GM19372 (cell line): ENCODE data around the gene TNFRSF19.

Experiments
- ATAC-seq: cut with Tn5 transposase; IDR thresholded peaks from one replicate; pipeline ENCODE4 v1.9.1; 2021; ENCODE audit warnings: mild to moderate bottlenecking, low read depth, moderate library complexity; ENCODE audit not compliant: unreplicated experiment

The TNFRSF19 gene

GRCh38 chr13:23679220-23679619 lies 109.0 kb downstream of the TNFRSF19 start:
- no peak for ATAC-seq

DNA sequence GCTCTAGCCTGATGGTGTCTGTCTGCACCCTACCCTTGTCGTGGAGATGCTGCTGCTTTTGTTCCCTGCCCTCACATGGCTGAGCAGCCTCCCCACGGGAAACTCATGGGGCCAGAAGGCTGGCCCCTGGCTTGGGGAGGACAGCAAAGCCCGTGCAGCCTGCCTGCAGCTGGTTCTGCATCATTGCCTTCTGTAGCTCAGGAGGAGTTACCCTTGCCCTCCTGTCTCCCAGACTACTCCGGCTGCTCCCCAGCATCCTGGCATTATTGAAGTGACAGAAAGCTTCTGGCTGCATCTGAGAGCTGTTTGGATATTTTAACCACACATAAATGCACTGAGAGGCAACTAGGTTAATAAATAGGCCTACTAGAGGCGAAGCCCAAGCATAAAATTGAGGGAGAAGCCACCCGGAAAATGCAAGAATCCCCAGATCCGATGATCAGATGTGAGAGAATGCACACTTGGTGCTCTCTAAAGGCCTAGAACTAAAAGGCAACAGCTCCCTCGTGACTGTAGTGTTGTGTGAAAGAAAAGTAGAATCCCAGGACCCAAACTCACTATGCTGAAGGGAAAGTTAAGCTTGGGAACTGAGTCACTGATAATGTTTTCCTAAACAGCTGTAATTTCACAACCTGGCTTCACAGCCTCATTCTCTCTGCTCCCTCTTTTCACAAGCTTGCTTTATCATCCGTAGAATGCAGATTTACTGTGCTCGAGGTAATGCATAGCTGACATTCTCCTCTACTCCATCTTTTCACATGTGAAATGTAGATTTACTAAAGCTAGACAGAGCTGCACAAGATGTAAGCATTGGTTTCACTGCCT lies 110.8 kb downstream of the TNFRSF19 start:
- ATAC-seq = no peak

DNA sequence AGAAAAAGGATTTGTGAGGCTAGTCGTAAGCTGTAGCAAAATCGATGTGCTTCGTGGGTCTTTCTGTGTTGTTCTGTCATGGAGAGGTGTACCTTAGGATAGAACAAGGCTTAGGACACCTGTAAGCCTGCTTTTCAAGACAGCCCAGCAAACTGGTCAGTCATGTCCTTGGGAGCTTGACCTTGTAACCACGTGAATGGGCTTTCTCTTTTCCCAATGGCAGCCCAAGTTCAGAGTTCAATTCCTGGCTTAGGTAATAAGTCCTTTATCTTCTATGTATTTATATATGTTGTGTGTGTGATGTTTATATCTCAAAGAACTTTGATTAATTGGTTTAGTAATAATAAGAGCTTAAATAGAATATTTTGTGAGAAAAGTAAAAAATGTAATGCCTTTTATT lies 112.9 kb downstream of the TNFRSF19 start:
- ATAC-seq = no peak

GRCh38 chr13:23684647-23685046 lies 114.4 kb downstream of the TNFRSF19 start:
- no peak for ATAC-seq

DNA sequence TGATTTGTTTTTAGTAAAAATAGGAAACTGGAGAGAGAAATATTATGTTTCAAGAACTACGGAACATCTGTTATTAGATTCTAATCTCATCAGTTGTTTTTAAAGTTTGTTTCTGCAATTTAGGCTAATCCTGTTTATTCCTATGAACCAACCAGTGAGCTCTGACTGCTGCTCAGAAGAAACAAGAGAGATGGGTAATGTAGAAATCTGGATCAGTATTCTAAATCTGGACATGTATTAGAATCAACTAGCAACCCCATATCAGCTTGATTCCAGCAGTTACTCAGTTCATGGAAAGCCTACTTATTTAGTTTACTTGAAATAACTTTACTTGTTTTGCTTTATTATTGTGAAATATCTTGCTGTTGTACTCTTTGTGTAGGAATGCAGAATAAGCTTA lies 115.2 kb downstream of the TNFRSF19 start:
- no peak for ATAC-seq

DNA sequence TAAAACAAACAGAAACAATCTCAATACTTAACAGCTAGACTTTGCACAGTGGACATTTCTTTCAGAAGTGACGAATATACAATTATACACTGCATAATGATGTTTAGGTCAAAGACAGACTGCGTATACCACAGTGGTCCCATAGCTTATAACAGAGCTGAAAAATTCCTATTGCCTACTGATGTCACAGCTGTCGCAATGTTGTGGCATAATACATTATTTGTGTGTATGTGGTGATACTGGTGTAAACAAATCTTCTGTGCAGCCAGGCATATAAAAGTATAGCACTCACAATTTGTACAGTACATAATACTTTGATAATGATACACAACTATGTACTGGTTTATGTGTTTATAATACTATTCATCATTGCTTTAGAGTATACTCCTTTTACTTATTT lies 116.7 kb downstream of the TNFRSF19 start:
- ATAC-seq = no peak

DNA sequence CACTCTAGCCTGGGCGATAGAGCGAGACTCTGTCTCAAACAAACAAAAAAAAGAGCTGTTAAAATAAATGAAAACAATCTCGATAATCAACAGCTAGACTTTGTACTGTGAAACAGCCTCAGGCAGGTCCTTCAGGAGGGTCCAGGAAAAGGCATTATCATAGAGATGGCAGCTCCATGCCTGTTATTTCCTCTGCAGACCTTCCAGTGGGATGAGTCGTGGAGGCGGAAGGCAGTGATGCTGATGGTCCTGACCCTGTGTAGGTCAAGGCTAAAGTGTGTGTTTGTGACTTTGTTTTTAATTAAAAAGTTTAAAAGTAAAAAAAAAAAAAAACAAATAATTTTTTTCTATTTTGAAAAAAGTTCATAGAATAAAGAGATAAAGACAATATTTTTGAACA lies 117.4 kb downstream of the TNFRSF19 start:
- ATAC-seq = no peak

DNA sequence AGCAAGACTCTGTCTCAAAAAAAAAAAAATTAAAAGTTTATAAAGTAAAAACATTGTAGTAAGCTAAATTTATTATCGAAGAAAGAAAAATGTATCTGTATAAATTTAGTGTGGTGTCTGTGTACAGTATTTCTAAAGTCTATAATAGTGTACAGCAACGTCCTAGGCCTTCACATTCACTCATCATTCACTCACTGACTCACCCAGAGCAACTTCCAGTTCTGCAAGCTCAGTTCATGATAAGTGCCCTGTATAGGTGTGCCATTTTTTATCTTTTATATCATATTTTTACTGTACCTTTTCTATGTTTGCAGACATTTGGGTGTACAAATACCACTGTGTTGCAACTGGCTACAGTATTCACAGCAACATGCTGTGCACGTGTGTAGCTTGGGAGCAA lies 118.1 kb downstream of the TNFRSF19 start:
- ATAC-seq = no peak

DNA sequence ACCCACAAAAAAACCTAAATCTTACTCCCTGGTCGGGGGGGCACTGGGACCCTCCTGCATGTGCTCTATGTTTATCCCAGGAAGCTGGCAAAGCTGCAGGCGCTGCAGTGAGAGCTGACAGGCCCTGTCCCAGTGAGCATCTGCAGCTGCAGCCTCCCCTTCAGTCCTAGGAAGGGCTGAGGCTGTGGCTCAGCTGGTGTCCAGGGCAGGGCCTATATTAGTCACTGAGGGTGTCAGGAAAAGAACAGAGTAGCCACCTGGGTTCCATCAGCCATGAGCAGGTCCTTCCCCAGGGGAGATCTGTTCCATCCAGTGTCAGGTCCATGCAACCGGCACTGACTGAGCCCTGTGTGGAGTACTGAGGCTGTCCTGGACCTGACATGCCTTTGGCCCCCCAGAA lies 120.5 kb downstream of the TNFRSF19 start:
- no peak for ATAC-seq

- no peak for ATAC-seq
These were observed 122.6 kb downstream of the TNFRSF19 start for GRCh38 chr13:23692816-23693215.

DNA sequence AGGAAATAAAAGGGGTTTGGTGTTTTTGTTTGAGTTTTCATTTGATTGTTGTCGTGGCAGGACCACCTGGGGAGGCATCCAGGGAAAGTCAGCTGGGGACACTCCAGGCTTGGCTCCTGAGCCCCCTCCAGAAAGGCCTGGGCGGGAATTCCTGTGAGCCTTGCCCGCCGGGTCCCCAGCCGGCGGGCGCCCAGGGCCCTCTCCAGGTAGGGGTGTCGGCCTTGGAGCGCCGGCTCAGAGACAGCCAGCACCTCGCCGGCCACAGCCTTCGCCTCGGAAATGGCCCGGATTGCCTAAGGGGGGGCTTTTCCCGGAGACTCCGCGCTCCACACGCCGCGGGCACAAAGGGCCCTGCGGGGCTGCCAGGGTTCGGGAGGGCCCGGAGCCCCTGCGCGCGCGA lies 125.0 kb downstream of the TNFRSF19 start:
- ATAC-seq = no peak

DNA sequence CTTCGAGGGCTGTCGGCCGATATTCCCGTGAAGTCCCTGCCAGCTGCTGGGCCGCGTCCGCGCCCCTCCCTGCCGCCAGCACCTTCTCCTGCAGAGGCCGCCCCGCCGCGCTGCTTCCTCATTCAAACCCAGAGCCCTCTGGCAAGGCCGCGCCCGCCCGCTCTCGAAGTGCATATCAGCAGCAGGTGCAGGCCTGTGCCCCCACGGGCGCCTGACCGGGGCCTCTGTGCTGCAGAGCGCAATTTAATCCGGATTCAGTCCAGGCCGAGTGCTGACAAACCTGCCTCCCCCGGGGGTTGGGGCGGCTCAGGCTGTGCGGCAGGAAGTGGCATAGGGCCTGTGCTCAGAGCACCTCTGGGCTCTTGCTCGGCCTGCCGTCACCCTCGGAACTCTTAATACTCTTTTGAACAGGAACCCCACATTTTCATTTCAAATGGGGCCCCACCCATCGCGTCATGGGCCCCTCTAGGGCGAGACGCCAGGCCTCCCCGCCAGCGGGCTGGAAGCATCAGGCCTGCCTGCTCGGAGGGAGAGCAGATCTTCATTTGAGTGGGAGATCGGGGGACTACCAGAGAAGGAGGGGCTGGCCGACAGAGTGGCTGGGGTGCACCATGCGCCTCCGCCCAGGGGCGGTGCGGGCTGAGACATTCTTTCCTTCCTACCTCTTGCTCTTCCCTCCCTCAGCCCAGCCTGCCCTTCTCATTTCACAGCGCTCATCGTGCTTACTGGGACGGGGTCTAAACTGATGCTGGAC lies 125.7 kb downstream of the TNFRSF19 start:
- ATAC-seq = no peak

DNA sequence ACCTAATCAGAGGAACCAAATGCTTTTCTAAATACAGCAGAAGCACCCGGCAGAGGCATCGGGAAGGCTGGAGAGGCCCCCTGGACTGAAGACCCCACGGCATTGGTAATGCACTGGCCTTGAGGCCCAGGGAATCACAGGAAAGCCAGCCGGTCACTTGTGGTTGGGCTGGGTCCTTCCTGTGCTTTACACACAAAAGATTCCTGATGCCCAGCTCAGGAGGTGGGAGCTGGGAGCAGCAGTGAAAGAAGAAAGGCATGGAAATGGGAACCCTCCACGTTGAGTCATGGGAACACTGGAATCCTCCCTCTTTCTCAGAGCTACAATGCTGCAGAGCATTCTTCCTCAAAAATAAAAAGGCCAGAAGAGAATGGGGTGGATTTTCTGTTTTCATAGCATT lies 126.4 kb downstream of the TNFRSF19 start:
- ATAC-seq = no peak

DNA sequence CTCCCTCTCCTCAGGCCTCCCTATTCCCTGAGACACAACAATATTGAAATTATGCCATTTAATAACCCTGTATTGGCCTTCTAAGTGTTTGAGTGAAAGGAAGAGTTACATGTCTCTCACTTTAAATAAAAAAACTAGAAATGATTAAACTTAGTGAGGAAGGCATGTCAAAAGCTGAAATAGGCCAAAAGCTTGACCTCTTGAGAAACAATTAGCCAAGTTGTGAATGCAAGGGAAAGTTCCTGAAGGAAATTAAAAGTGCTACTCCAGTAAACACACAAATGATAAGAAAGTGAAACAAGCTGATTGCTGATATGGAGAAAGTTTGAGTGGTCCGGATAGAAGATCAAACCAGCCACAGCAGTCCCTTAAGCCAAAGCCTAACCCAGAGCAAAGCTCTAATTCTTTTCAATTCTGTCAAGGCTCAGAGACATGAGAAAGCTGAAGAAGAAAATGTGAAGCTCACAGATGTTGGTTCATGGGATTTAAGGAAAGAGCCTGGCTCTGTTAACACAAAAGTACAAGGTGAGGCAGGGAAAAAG lies 127.6 kb downstream of the TNFRSF19 start:
- no peak for ATAC-seq

GRCh38 chr13:23699271-23699670 lies 129.1 kb downstream of the TNFRSF19 start:
- ATAC-seq = no peak

DNA sequence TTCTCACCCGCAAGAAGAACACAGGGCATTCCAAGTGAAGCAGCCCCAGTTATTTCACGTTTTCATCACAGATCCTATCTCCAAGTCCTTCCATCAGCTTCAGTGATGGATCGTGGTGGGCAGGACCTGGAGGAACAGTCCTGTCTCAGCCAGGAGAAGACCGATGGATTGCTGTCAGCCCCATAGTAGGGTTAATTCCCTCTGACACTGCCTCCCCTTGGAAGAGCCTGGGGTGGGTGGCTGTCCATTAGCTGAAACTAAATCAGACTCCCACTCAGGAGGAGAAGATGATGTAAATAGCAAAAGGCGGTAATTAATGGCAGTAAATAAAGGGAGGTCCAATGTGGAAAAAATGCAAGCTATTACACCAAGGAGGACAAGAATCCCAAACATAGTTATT lies 131.0 kb downstream of the TNFRSF19 start:
- no peak for ATAC-seq

DNA sequence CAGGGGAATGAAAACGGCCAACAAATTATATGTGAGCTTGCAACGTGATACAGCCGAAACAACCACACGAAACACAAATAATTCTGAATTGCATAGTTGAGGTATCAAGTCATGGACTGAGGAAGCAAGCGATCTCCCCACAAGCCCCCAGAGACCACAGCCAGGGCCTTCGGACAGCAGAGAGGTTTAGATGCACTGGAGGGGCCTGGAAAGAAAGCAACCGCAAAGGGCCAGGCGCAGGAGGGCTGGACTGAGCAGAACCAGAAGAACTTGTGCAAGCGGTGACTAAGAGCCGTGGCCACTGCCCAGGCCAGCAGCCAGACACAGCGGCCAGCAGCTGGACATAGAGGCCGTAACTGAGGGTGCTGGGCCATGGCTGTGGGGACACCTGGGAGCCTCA lies 131.4 kb downstream of the TNFRSF19 start:
- no peak for ATAC-seq

DNA sequence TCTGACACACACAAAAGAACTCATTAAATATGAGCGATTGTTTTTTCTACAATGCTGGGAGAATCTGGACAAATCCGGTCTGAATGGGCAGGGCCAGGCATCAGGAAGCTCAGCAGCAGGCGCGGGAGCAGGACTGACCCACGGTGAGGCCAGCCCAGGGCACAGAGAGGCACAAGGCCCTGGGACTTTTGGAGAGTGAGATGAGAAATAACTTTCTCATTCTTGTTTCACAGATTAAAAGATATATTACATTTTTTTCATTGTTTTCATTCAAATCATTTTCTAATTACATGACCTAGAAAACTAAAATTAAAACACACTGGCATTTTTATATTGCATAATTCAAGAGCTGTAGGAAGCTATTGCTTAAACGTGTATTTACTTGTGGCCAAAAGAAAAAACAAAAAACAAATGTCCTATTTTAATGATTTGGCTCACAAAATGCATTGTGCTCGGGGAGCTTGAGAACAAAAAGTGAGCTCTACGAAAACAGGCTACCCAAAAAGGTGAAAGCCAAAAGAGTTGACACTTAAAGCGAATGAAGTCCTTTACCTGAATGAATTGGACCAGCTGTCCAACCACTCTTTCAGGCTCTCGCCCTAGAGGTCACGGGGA lies 133.1 kb downstream of the TNFRSF19 start:
- ATAC-seq = no peak

GRCh38 chr13:23705583-23705982 lies 135.4 kb downstream of the TNFRSF19 start:
- ATAC-seq = no peak

- ATAC-seq = no peak
These were observed 137.5 kb downstream of the TNFRSF19 start for GRCh38 chr13:23707674-23708073.

GRCh38 chr13:23709536-23709935 lies 139.3 kb downstream of the TNFRSF19 start:
- no peak for ATAC-seq
